SK-N-SH (cell line): ENCODE measurements around the gene XRRA1.

ENCODE experiments used
- CHD2 ChIP-seq: fragments of 150-350 bp; IDR thresholded peaks from 2 replicates; pipeline ENCODE4 v1.6.1; 2018; ENCODE audit warnings: low read length; ENCODE audit not compliant: partially characterized antibody
- CTCF ChIP-seq: fragments of 200-600 bp; sonication (generic); IDR thresholded peaks from 2 replicates; pipeline ENCODE4 v1.6.1; 2017; ENCODE audit warnings: antibody characterized with exemption, mild to moderate bottlenecking, moderate library complexity
- EZH2phosphoT487 ChIP-seq: fragments of 200-600 bp; sonication (generic); IDR thresholded peaks from 2 replicates; pipeline ENCODE4 v1.6.1; 2017; ENCODE audit warnings: low read depth, mixed run types, mild to moderate bottlenecking, antibody characterized with exemption, moderate library complexity, borderline replicate concordance
- FOXJ3 ChIP-seq: sonication (generic); formaldehyde crosslinking; IDR thresholded peaks from 2 replicates; pipeline ENCODE4 v1.5.1; 2020; ENCODE audit warnings: mild to moderate bottlenecking, missing genetic modification reagents
- GABPA ChIP-seq: IDR thresholded peaks from 2 replicates; pipeline ENCODE4 v1.4.0; 2012; ENCODE audit warnings: low read depth, mild to moderate bottlenecking
- MXI1 ChIP-seq: IDR thresholded peaks from 2 replicates; pipeline ENCODE4 v1.6.1; 2012; ENCODE audit warnings: mild to moderate bottlenecking, low read depth, low read length, improper control_type of control experiment
- POLR2AphosphoS5 ChIP-seq: IDR thresholded peaks from 2 replicates; pipeline ENCODE4 v1.6.1; 2012; ENCODE audit warnings: low read depth, low read length
- RFX5 ChIP-seq: IDR thresholded peaks from 2 replicates; pipeline ENCODE4 v1.6.1; 2012; ENCODE audit warnings: mild to moderate bottlenecking, improper control_type of control experiment, low read length
- SMC3 ChIP-seq: IDR thresholded peaks from 2 replicates; pipeline ENCODE4 v1.6.1; 2012; ENCODE audit warnings: low read depth, low read length, improper control_type of control experiment
- TEAD4 ChIP-seq: IDR thresholded peaks from 2 replicates; pipeline ENCODE4 v1.4.0; 2012; ENCODE audit warnings: mild to moderate bottlenecking, borderline replicate concordance; ENCODE audit not compliant: insufficient read depth
- USF2 ChIP-seq: fragments of 150-350 bp; IDR thresholded peaks from 2 replicates; pipeline ENCODE4 v1.6.1; 2017; ENCODE audit warnings: antibody characterized with exemption, low read length, low read depth, borderline replicate concordance
- TF ChIP-seq, protein P1 (sequence below): IDR thresholded peaks from 2 replicates; pipeline ENCODE4 v1.4.0; 2012; ENCODE audit warnings: low read depth, borderline replicate concordance
- TF ChIP-seq, protein P2 (sequence below): IDR thresholded peaks from 2 replicates; pipeline ENCODE4 v1.6.1; 2012; ENCODE audit warnings: mild to moderate bottlenecking, low read depth, low read length, moderate library complexity

DNA sequence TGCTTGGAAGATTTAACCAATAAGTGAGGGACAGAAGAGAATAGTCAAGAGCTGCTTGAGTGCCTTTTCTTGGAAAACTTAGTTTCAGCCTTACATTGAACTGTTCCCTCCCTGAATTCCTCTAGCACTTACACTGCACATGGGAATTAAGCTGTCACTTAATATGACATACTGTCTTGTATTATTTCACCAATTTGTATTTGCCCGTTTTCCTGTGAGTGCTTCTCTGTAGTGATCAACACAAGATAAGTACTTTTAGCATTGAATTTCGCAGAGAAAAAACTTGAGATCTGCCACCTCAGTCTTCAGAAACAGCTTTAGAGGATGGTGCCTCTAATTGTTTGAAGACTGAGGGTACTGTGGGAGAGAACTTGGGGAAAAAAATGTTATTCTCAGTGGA is 3.9 kb upstream of the XRRA1 start:
- TF ChIP-seq, protein P1, sequence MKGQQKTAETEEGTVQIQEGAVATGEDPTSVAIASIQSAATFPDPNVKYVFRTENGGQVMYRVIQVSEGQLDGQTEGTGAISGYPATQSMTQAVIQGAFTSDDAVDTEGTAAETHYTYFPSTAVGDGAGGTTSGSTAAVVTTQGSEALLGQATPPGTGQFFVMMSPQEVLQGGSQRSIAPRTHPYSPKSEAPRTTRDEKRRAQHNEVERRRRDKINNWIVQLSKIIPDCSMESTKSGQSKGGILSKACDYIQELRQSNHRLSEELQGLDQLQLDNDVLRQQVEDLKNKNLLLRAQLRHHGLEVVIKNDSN, result no peak
- TF ChIP-seq CTCF (no peak), EZH2phosphoT487 (no peak), TEAD4 (no peak), POLR2AphosphoS5 (no peak), RFX5 (no peak), GABPA (no peak), SMC3 (no peak), FOXJ3 (CRISPR knock-in tag) (no peak), USF2 (no peak), MXI1 (no peak), CHD2 (no peak)
- TF ChIP-seq, protein P2, sequence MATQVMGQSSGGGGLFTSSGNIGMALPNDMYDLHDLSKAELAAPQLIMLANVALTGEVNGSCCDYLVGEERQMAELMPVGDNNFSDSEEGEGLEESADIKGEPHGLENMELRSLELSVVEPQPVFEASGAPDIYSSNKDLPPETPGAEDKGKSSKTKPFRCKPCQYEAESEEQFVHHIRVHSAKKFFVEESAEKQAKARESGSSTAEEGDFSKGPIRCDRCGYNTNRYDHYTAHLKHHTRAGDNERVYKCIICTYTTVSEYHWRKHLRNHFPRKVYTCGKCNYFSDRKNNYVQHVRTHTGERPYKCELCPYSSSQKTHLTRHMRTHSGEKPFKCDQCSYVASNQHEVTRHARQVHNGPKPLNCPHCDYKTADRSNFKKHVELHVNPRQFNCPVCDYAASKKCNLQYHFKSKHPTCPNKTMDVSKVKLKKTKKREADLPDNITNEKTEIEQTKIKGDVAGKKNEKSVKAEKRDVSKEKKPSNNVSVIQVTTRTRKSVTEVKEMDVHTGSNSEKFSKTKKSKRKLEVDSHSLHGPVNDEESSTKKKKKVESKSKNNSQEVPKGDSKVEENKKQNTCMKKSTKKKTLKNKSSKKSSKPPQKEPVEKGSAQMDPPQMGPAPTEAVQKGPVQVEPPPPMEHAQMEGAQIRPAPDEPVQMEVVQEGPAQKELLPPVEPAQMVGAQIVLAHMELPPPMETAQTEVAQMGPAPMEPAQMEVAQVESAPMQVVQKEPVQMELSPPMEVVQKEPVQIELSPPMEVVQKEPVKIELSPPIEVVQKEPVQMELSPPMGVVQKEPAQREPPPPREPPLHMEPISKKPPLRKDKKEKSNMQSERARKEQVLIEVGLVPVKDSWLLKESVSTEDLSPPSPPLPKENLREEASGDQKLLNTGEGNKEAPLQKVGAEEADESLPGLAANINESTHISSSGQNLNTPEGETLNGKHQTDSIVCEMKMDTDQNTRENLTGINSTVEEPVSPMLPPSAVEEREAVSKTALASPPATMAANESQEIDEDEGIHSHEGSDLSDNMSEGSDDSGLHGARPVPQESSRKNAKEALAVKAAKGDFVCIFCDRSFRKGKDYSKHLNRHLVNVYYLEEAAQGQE, result no peak
